Keratinocyte (primary cell): ENCODE measurements around the gene CNTD1. TPM values are rescaled to one million over a fixed set of nuclear protein-coding genes. Genes with fewer than 3 reads are reported as not detected.

Source experiments
- DNase-seq: peaks from one replicate; pipeline ENCODE4 v3.0.0-alpha.2; 2011; ENCODE audit warnings: low read depth, missing footprints, low spot score
- FAIRE-seq: peaks from 2 replicates; lab custom pipeline; 2011; peaks lifted over from hg19 to GRCh38; lab: Jason Lieb, UNC
- H2AFZ ChIP-seq: 2 replicates; pipeline ENCODE4 v1.6.0; 2012; ENCODE audit warnings: low read length, control low read depth, inconsistent platforms; ENCODE audit not compliant: control insufficient read depth
- H3K27ac ChIP-seq: 2 replicates; pipeline ENCODE4 v1.5.1; 2011; ENCODE audit warnings: low read length; ENCODE audit not compliant: control insufficient read depth, insufficient read depth
- H3K27me3 ChIP-seq: 3 replicates; pipeline ENCODE4 v1.6.0; 2011; ENCODE audit warnings: low read length; ENCODE audit not compliant: control insufficient read depth, insufficient read depth; ENCODE audit errors: extremely low read depth
- H3K36me3 ChIP-seq, 2 experiments: 2 replicates in 1 of 2; 3 replicates in 1 of 2; pipeline ENCODE4 v1.5.1; 2011; ENCODE audit warnings: low read length in 2 of 2, mild to moderate bottlenecking in 1 of 2; ENCODE audit not compliant: control insufficient read depth in 2 of 2, insufficient read depth in 2 of 2; ENCODE audit errors: extremely low read depth in 1 of 2
- H3K4me1 ChIP-seq: 3 replicates; pipeline ENCODE4 v1.5.1; 2011; ENCODE audit warnings: low read length; ENCODE audit not compliant: control insufficient read depth, insufficient read depth; ENCODE audit errors: extremely low read depth
- H3K4me2 ChIP-seq: 3 replicates; pipeline ENCODE4 v1.6.0; 2011; ENCODE audit warnings: low read depth, low read length; ENCODE audit not compliant: control insufficient read depth, insufficient read depth; ENCODE audit errors: extremely low read depth
- H3K4me3 ChIP-seq, 3 experiments: fragments of 200-600 bp in 1 of 3; sonication (generic) in 1 of 3; 2 replicates in 2 of 3; 3 replicates in 1 of 3; pipeline ENCODE4 v1.5.1; 2011 to 2016; ENCODE audit warnings: low read length in 3 of 3, mild to moderate bottlenecking in 3 of 3, control low read depth in 2 of 3, inconsistent platforms in 1 of 3, low read depth in 1 of 3, mixed read lengths in 1 of 3, mixed run types in 1 of 3, moderate library complexity in 1 of 3; ENCODE audit not compliant: control insufficient read depth in 2 of 3, insufficient read depth in 2 of 3; ENCODE audit errors: extremely low read depth in 1 of 3
- H3K79me2 ChIP-seq: 2 replicates; pipeline ENCODE4 v1.6.0; 2012; ENCODE audit warnings: low read length; ENCODE audit not compliant: control insufficient read depth, insufficient read depth
- H3K9ac ChIP-seq: 3 replicates; pipeline ENCODE4 v1.6.0; 2011; ENCODE audit warnings: low read length; ENCODE audit not compliant: control insufficient read depth, insufficient read depth; ENCODE audit errors: extremely low read depth
- H3K9me1 ChIP-seq: 3 replicates; pipeline ENCODE4 v1.6.0; 2011; ENCODE audit warnings: low read length; ENCODE audit not compliant: control insufficient read depth, insufficient read depth; ENCODE audit errors: extremely low read depth
- H3K9me3 ChIP-seq: 2 replicates; pipeline ENCODE4 v1.5.1; 2012; ENCODE audit warnings: low read depth, low read length; ENCODE audit not compliant: control insufficient read depth
- H4K20me1 ChIP-seq: 3 replicates; pipeline ENCODE4 v1.6.0; 2011; ENCODE audit warnings: low read length; ENCODE audit not compliant: control insufficient read depth, insufficient read depth; ENCODE audit errors: extremely low read depth
- EZH2 ChIP-seq: IDR thresholded peaks from one replicate; pipeline ENCODE4 v1.6.1; 2012; ENCODE audit warnings: inconsistent platforms, mild to moderate bottlenecking, low read length, moderate library complexity
- dilution Hi-C: fragments of 300-500 bp; cut with MboI; formaldehyde crosslinking; loops from one replicate; pipeline ENCODE4 v1.7.0; 2020; ENCODE audit warnings: low sequenced_read_pairs; ENCODE audit not compliant: extremely low pct_ligation_motif_present
- polyA plus RNA-seq, 5 experiments: library from polyadenylated mRNA; depleted of rRNA in 3 of 5; stranded (reverse) in 3 of 5; stranded (forward) in 1 of 5; unstranded in 1 of 5; fragments of >200 nt; gene quantifications; 1 replicate in 1 of 5; 2 replicates in 3 of 5; 3 replicates in 1 of 5; pipeline versions ENCODE4 v1.2.1 to v1.2.3, GENCODE V29; 2011 to 2012; ENCODE audit warnings: missing spikeins in 2 of 5, low read depth in 1 of 5, low replicate concordance in 1 of 5
- TF ChIP-seq, protein P1 (sequence below), 3 experiments: IDR thresholded peaks in 1 of 3; conservative IDR thresholded peaks in 1 of 3; optimal IDR thresholded peaks in 1 of 3; 2 replicates in 2 of 3; 3 replicates in 1 of 3; pipeline versions ENCODE3 to v1.5.1; 2011; ENCODE audit warnings: low read length in 3 of 3, mild to moderate bottlenecking in 3 of 3, moderate library complexity in 2 of 3, control low read depth in 1 of 3, inconsistent platforms in 1 of 3; ENCODE audit not compliant: insufficient read depth in 2 of 3; ENCODE audit errors: extremely low read depth in 1 of 3

CNTD1 gene
- polyA plus RNA-seq, 1 donor (not counting 4 experiments of a cell fraction or from before 2014, with no cell fraction given), result not detected

- H3K79me2 ChIP-seq, result no peaks in the 10 kb centered on the region
- H3K4me1 ChIP-seq, result no peaks in the 10 kb centered on the region
- no peaks in the 10 kb centered on the region for H3K9me1 ChIP-seq
- DNase-seq (no peak), FAIRE-seq (no peak)
- H3K36me3 ChIP-seq, result no peaks in the 10 kb centered on the region
- H3K4me2 ChIP-seq, result no peak overlapping the region
- no peak for TF ChIP-seq EZH2
- TF ChIP-seq, protein P1, sequence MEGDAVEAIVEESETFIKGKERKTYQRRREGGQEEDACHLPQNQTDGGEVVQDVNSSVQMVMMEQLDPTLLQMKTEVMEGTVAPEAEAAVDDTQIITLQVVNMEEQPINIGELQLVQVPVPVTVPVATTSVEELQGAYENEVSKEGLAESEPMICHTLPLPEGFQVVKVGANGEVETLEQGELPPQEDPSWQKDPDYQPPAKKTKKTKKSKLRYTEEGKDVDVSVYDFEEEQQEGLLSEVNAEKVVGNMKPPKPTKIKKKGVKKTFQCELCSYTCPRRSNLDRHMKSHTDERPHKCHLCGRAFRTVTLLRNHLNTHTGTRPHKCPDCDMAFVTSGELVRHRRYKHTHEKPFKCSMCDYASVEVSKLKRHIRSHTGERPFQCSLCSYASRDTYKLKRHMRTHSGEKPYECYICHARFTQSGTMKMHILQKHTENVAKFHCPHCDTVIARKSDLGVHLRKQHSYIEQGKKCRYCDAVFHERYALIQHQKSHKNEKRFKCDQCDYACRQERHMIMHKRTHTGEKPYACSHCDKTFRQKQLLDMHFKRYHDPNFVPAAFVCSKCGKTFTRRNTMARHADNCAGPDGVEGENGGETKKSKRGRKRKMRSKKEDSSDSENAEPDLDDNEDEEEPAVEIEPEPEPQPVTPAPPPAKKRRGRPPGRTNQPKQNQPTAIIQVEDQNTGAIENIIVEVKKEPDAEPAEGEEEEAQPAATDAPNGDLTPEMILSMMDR (optimal IDR thresholded peaks at IDR 0.05 in 1 of 3, IDR thresholded peaks at IDR 0.05 in 1 of 3, conservative IDR thresholded peaks at IDR 0.05 in 1 of 3; ENCODE audit: extremely low read depth in 1 of 3, insufficient read depth in 2 of 3, low read length in 3 of 3), result no peak
- no peaks in the 10 kb centered on the region for H3K9me3 ChIP-seq
- no peak overlapping the region for H3K27ac ChIP-seq
- dilution Hi-C loops, result no loop called here
- peaks cover 5% of the 10 kb centered on the region for H3K27me3 ChIP-seq
- no peaks in the 10 kb centered on the region for H4K20me1 ChIP-seq
- H3K9ac ChIP-seq, result no peak overlapping the region
- H2AFZ ChIP-seq, result no peak overlapping the region
- H3K4me3 ChIP-seq, result no peak overlapping the region
These were observed 43.9 kb upstream of the CNTD1 start for GRCh38 chr17:42754782-42755181.

GRCh38 chr17:42759982-42760651 is 38.5 kb upstream of the CNTD1 start:
- Histone ChIP-seq H4K20me1 (no peaks in the 10 kb centered on the region), H3K79me2 (no peaks in the 10 kb centered on the region), H3K36me3 (no peaks in the 10 kb centered on the region), H3K9me3 (no peaks in the 10 kb centered on the region), H3K9me1 (no peaks in the 10 kb centered on the region), H2AFZ (no peak overlapping the region), H3K4me3 (no peak overlapping the region), H3K4me2 (no peak overlapping the region), H3K27ac (no peak overlapping the region), H3K27me3 (peaks cover 30% of the 10 kb centered on the region), H3K4me1 (no peaks in the 10 kb centered on the region), H3K9ac (no peak overlapping the region)
- TF ChIP-seq, protein P1 (optimal IDR thresholded peaks at IDR 0.05 in 1 of 3, IDR thresholded peaks at IDR 0.05 in 1 of 3, conservative IDR thresholded peaks at IDR 0.05 in 1 of 3; ENCODE audit: extremely low read depth in 1 of 3, insufficient read depth in 2 of 3, low read length in 3 of 3), result no peak
- peak; percentile 60 for TF ChIP-seq EZH2
- dilution Hi-C loops, result no loop called here
- DNase-seq, result no peak
- no peak for FAIRE-seq
